Mesenchymal stem cell (in vitro differentiated cells and primary cell): ENCODE measurements around the gene SST.

ENCODE experiments used
- DNase-seq: peaks from one replicate; pipeline ENCODE4 v3.0.0-alpha.2; 2013
- H2AFZ ChIP-seq: one replicate; pipeline ENCODE4 v1.6.1; 2013; ENCODE audit warnings: low read depth, mild to moderate bottlenecking, control low read depth, inconsistent platforms, low read length, moderate library complexity
- H2AK5ac ChIP-seq: 2 replicates; pipeline ENCODE4 v1.6.1; 2013; ENCODE audit warnings: low read length, moderate library complexity, mild to moderate bottlenecking, inconsistent platforms; ENCODE audit not compliant: severe bottlenecking
- H2BK120ac ChIP-seq: one replicate; pipeline ENCODE4 v1.6.1; 2013; ENCODE audit warnings: low read depth, mild to moderate bottlenecking, inconsistent platforms, low read length, moderate library complexity
- H2BK12ac ChIP-seq, 2 experiments: one replicate each; pipeline ENCODE4 v1.6.1; 2013; ENCODE audit warnings: inconsistent platforms in 2 of 2, low read length in 2 of 2, mild to moderate bottlenecking in 2 of 2, moderate library complexity in 2 of 2, control low read depth in 1 of 2
- H2BK15ac ChIP-seq: one replicate; pipeline ENCODE4 v1.6.1; 2013; ENCODE audit warnings: mild to moderate bottlenecking, low read depth, inconsistent platforms; ENCODE audit not compliant: poor library complexity, severe bottlenecking
- H2BK5ac ChIP-seq: 2 replicates; pipeline ENCODE4 v1.6.1; 2013; ENCODE audit warnings: low read depth, mild to moderate bottlenecking, low read length, control low read depth, inconsistent platforms; ENCODE audit not compliant: poor library complexity, severe bottlenecking
- H3K14ac ChIP-seq, 2 experiments: one replicate each; pipeline ENCODE4 v1.6.1; 2013; ENCODE audit warnings: inconsistent platforms in 2 of 2, low read length in 2 of 2, control low read depth in 1 of 2, mild to moderate bottlenecking in 1 of 2, moderate library complexity in 1 of 2
- H3K18ac ChIP-seq, 2 experiments: one replicate each; pipeline ENCODE4 v1.6.1; 2013; ENCODE audit warnings: inconsistent platforms in 2 of 2, low read length in 2 of 2, control low read depth in 1 of 2, low read depth in 1 of 2, mild to moderate bottlenecking in 1 of 2
- H3K23ac ChIP-seq, 2 experiments: one replicate each; pipeline ENCODE4 v1.6.1; 2013; ENCODE audit warnings: inconsistent platforms in 2 of 2, low read length in 2 of 2, mild to moderate bottlenecking in 2 of 2, moderate library complexity in 2 of 2, control low read depth in 1 of 2
- H3K27ac ChIP-seq: 2 replicates; pipeline ENCODE4 v1.5.1; 2013; ENCODE audit warnings: mild to moderate bottlenecking, moderate library complexity, low read length, control low read depth, inconsistent platforms; ENCODE audit not compliant: poor library complexity, severe bottlenecking
- H3K27me3 ChIP-seq, 2 experiments: 2 replicates each; pipeline versions ENCODE4 v1.6.1 to v1.7.0; 2013; ENCODE audit warnings: low read length in 2 of 2, mild to moderate bottlenecking in 2 of 2, moderate library complexity in 2 of 2, control low read depth in 1 of 2, inconsistent platforms in 1 of 2; ENCODE audit not compliant: control insufficient read depth in 1 of 2, insufficient read depth in 1 of 2
- H3K36me3 ChIP-seq, 2 experiments: 2 replicates each; pipeline versions ENCODE4 v1.6.1 to v1.7.0; 2013; ENCODE audit warnings: low read length in 2 of 2, control low read depth in 1 of 2, inconsistent platforms in 1 of 2, low read depth in 1 of 2, mild to moderate bottlenecking in 1 of 2; ENCODE audit not compliant: insufficient read depth in 2 of 2, control insufficient read depth in 1 of 2
- H3K4ac ChIP-seq, 2 experiments: one replicate each; pipeline ENCODE4 v1.6.1; 2013; ENCODE audit warnings: inconsistent platforms in 2 of 2, low read length in 2 of 2, mild to moderate bottlenecking in 2 of 2, moderate library complexity in 2 of 2, control low read depth in 1 of 2, low read depth in 1 of 2
- H3K4me1 ChIP-seq: 2 replicates; pipeline ENCODE4 v1.6.1; 2013; ENCODE audit warnings: low read depth, low read length, control low read depth; ENCODE audit not compliant: control insufficient read depth, insufficient read depth
- H3K4me2 ChIP-seq: 2 replicates; pipeline ENCODE4 v1.6.1; 2013; ENCODE audit warnings: low read length, mild to moderate bottlenecking, inconsistent platforms; ENCODE audit not compliant: poor library complexity, severe bottlenecking
- H3K4me3 ChIP-seq, 2 experiments: 2 replicates each; pipeline versions ENCODE4 v1.5.1 to v1.7.0; 2013; ENCODE audit warnings: low read length in 2 of 2, mild to moderate bottlenecking in 2 of 2, control low read depth in 1 of 2, low read depth in 1 of 2; ENCODE audit not compliant: insufficient read depth in 1 of 2
- H3K79me1 ChIP-seq: replicated peaks from 2 replicates; pipeline ENCODE4 v1.6.1; 2013; ENCODE audit warnings: mild to moderate bottlenecking, control low read depth, low read length, inconsistent platforms; ENCODE audit not compliant: poor library complexity, severe bottlenecking
- H3K9ac ChIP-seq: 2 replicates; pipeline ENCODE4 v1.7.0; 2013; ENCODE audit warnings: mild to moderate bottlenecking, low read length, moderate library complexity
- H3K9me3 ChIP-seq: 2 replicates; pipeline ENCODE4 v1.7.0; 2013; ENCODE audit warnings: mild to moderate bottlenecking, low read length; ENCODE audit not compliant: control insufficient read depth
- H4K8ac ChIP-seq: one replicate; pipeline ENCODE4 v1.6.1; 2013; ENCODE audit warnings: inconsistent platforms, mild to moderate bottlenecking, low read length, moderate library complexity
- H4K91ac ChIP-seq: one replicate; pipeline ENCODE4 v1.6.1; 2013; ENCODE audit warnings: mild to moderate bottlenecking, low read length, inconsistent platforms
- WGBS: methylation state at CpG from one replicate; pipeline ENCODE4 v1.1.7; 2013; ENCODE audit warnings: mixed read lengths; 5-methylcytosine and 5-hydroxymethylcytosine counted together

The SST gene

GRCh38 chr3:187619461-187619860, 50.7 kb downstream of the SST start:
- Histone ChIP-seq H3K27ac (no peak overlapping the region), H3K27me3 (peaks cover 0 to 4% of the 10 kb centered on the region in 2 experiments), H2BK12ac (no peak overlapping the region)

More at GRCh38 chr3:187619461-187619860, 50.7 kb downstream of the SST start:
- Histone ChIP-seq H3K9me3 (no peaks in the 10 kb centered on the region), H2AFZ (no peak overlapping the region), H3K18ac (no peak overlapping the region), H3K4me2 (no peak overlapping the region), H3K36me3 (no peaks in the 10 kb centered on the region), H2BK5ac (no peak overlapping the region), H3K79me1 (no peaks in the 10 kb centered on the region), H4K91ac (no peak overlapping the region), H2BK15ac (no peak overlapping the region), H4K8ac (no peak overlapping the region), H3K4me1 (no peaks in the 10 kb centered on the region), H3K4me3 (no peak overlapping the region), H3K14ac (no peak overlapping the region), H3K23ac (no peak overlapping the region), H3K9ac (no peak overlapping the region), H2BK120ac (no peak overlapping the region), H3K4ac (no peak overlapping the region), H2AK5ac (no peak overlapping the region)
- WGBS = 80% methylated on average over 2 of the region's 2 CpGs
- DNase-seq = no peak
